GM12878 (cell line): Measurements from ENCODE around the gene GAS6. TPM values are rescaled to one million over a fixed set of nuclear protein-coding genes. Genes with fewer than 3 reads are reported as not detected.

Experiments used
- ATAC-seq: fragments of 200-7000 bp; cut with Tn5 transposase; 3 replicates; pipeline ENCODE4 v1.9.1; 2020; ENCODE audit warnings: mild to moderate bottlenecking, moderate library complexity
- BruUV-seq: library from RNA; stranded (reverse); fragments of 400-500 nt; replicated peaks from 2 replicates; lab custom pipeline; 2021; lab: Mats Ljungman, UMichigan
- CTCF ChIA-PET: fragments of 300-600 bp; sonication (Branson Sonifier 250); formaldehyde crosslinking; extraction: SDS; loops from one replicate; lab custom pipeline; 2021; ENCODE audit warnings: inconsistent platforms; lab: Yijun Ruan, JAX
- POLR2A ChIA-PET: fragments of 350-600 bp; formaldehyde crosslinking; extraction: SDS; loops from one replicate; lab custom pipeline; 2021; ENCODE audit warnings: inconsistent platforms; lab: Charles Lee
- RAD21 ChIA-PET: fragments of 300-600 bp; sonication (Branson Sonifier 250); formaldehyde crosslinking; loops from one replicate; lab custom pipeline; 2023; ENCODE audit warnings: antibody characterized with exemption; ENCODE audit not compliant: unreplicated experiment; lab: Charles Lee
- SMC1A ChIA-PET: fragments of 300-600 bp; sonication (Branson Sonifier 250); formaldehyde crosslinking; loops from one replicate; lab custom pipeline; 2023; ENCODE audit not compliant: unreplicated experiment, uncharacterized antibody; lab: Charles Lee
- DNase-seq: peaks from one replicate; pipeline ENCODE4 v3.0.0-alpha.2; 2011; ENCODE audit warnings: low read depth, low spot score
- FAIRE-seq: peaks from 3 replicates; lab custom pipeline; 2011; peaks lifted over from hg19 to GRCh38; lab: Jason Lieb, UNC
- H2AFZ ChIP-seq: 2 replicates; pipeline ENCODE4 v1.6.0; 2011; ENCODE audit warnings: low read depth, low read length, control low read depth; ENCODE audit not compliant: control insufficient read depth
- H3K27ac ChIP-seq: 2 replicates; pipeline ENCODE4 v1.5.1; 2011; ENCODE audit warnings: control low read depth; ENCODE audit not compliant: control insufficient read depth, insufficient read depth
- H3K27me3 ChIP-seq, 2 experiments: replicated peaks in 1 of 2; 2 replicates each; pipeline versions ENCODE4 v1.6.0 to v1.6.1; 2011; ENCODE audit warnings: low read length in 1 of 2; ENCODE audit not compliant: control insufficient read depth in 2 of 2, insufficient read depth in 2 of 2
- H3K36me3 ChIP-seq, 2 experiments: 2 replicates each; pipeline ENCODE4 v1.5.1; 2011; ENCODE audit warnings: low read length in 1 of 2; ENCODE audit not compliant: control insufficient read depth in 2 of 2, insufficient read depth in 2 of 2
- H3K4me1 ChIP-seq: 2 replicates; pipeline ENCODE4 v1.6.1; 2011; ENCODE audit warnings: mild to moderate bottlenecking, low read length, moderate library complexity, mixed read lengths; ENCODE audit not compliant: control insufficient read depth, insufficient read depth
- H3K4me2 ChIP-seq: 2 replicates; pipeline ENCODE4 v1.6.0; 2011; ENCODE audit warnings: control low read depth; ENCODE audit not compliant: control insufficient read depth, insufficient read depth
- H3K4me3 ChIP-seq: fragments of 200-600 bp; sonication (generic); 2 replicates; pipeline ENCODE4 v1.5.1; 2016
- H3K79me2 ChIP-seq: 2 replicates; pipeline ENCODE4 v1.6.0; 2011; ENCODE audit warnings: low read length; ENCODE audit not compliant: control insufficient read depth, insufficient read depth
- H3K9ac ChIP-seq: 2 replicates; pipeline ENCODE4 v1.8.0; 2011; ENCODE audit warnings: low read length, control low read depth, mixed read lengths; ENCODE audit not compliant: control insufficient read depth, insufficient read depth
- H3K9me3 ChIP-seq: replicated peaks from 3 replicates; pipeline ENCODE4 v1.5.1; 2011; ENCODE audit warnings: mild to moderate bottlenecking, low read length; ENCODE audit not compliant: control insufficient read depth, insufficient read depth
- H4K20me1 ChIP-seq: 2 replicates; pipeline ENCODE4 v1.6.0; 2011; ENCODE audit not compliant: control insufficient read depth, insufficient read depth
- CHD4 ChIP-seq: fragments of 200-600 bp; sonication (generic); IDR thresholded peaks from 2 replicates; pipeline ENCODE4 v1.6.1; 2016; ENCODE audit warnings: mild to moderate bottlenecking
- EP300 ChIP-seq, 2 experiments: fragments of 150-350 bp in 1 of 2; IDR thresholded peaks; 2 replicates each; pipeline ENCODE4 v1.6.1; 2011 to 2012; ENCODE audit warnings: low read depth in 2 of 2, low read length in 2 of 2, borderline replicate concordance in 1 of 2, improper control_type of control experiment in 1 of 2, inconsistent platforms in 1 of 2; ENCODE audit not compliant: control insufficient read depth in 1 of 2
- IRF3 ChIP-seq: fragments of 450-650 bp; IDR thresholded peaks from 2 replicates; pipeline ENCODE4 v1.6.1; 2014; ENCODE audit warnings: mild to moderate bottlenecking
- SUZ12 ChIP-seq: fragments of 200-600 bp; sonication (generic); IDR thresholded peaks from one replicate; pipeline ENCODE4 v1.6.1; 2018; ENCODE audit warnings: antibody characterized with exemption, mild to moderate bottlenecking; ENCODE audit not compliant: unreplicated experiment
- ZBED1 ChIP-seq: IDR thresholded peaks from 2 replicates; pipeline ENCODE4 v1.6.1; 2016; ENCODE audit warnings: borderline replicate concordance
- ZSCAN29 ChIP-seq: fragments of 450-650 bp; IDR thresholded peaks from 2 replicates; pipeline ENCODE4 v1.6.1; 2017; ENCODE audit warnings: mild to moderate bottlenecking, moderate library complexity
- WGBS: methylation state at CpG from one replicate; pipeline ENCODE4 v1.1.6; 2016; ENCODE audit warnings: low lambda C conversion rate; ENCODE audit not compliant: insufficient replicate concordance, insufficient coverage; ENCODE audit errors: missing lambda C conversion rate; 5-methylcytosine and 5-hydroxymethylcytosine counted together
- in situ Hi-C: fragments of 300-500 bp; cut with MboI; formaldehyde crosslinking; loops from 9 replicates; pipeline ENCODE4 v1.14.3; 2018; ENCODE audit warnings: mixed read lengths
- intact Hi-C: fragments of 100-400 bp; cut with micrococcal nuclease; formaldehyde crosslinking; loops from one replicate; pipeline ENCODE4 v1.14.2; 2022; ENCODE audit not compliant: unreplicated experiment
- polyA plus RNA-seq, 11 experiments: library from polyadenylated mRNA; depleted of rRNA in 4 of 11; unstranded in 6 of 11; stranded (reverse) in 5 of 11; fragments of >200 nt; fragmentation: Nextera tagmentation in 4 of 11; fragmentation: Illumina TruSeq in 1 of 11; extraction: Ambion mirVana in 4 of 11; extraction: Trizol in 1 of 11; gene quantifications; 1 replicate in 1 of 11; 2 replicates in 10 of 11; pipeline versions ENCODE4 v1.2.1 to v1.2.3, GENCODE V29; 2011 to 2016; ENCODE audit warnings: inconsistent platforms in 2 of 11, missing spikeins in 2 of 11, low read depth in 1 of 11
- total RNA-seq, 4 experiments: library from RNA; depleted of rRNA in 3 of 4; stranded (reverse); fragments of >200 nt in 3 of 4; fragmentation: Illumina TruSeq in 1 of 4; extraction: Trizol in 1 of 4; gene quantifications; 2 replicates each; pipeline versions ENCODE4 v1.2.1 to v1.2.3, GENCODE V29; 2013 to 2021

GAS6 gene
- total and polyA plus RNA-seq, 10 of the 15 experiments (the other 5 are each of a cell fraction or from before 2014, with no cell fraction given) = 0.03 to 0.59 (median 0.10) TPM; not detected in 2

- H3K9ac ChIP-seq = no peak overlapping the region
- BruUV-seq = no TSS peak
- no peak overlapping the region for H3K4me3 ChIP-seq
- WGBS = 88% methylated on average over 19 of the region's 19 CpGs
- ChIA-PET CTCF (interaction anchor here (1.1 kb wide), 1 partner anchor 405 kb away, joined by 3 read pairs; no protein-coding TSS in a partner anchor), RAD21 (no interaction called here), POLR2A (no interaction called here), SMC1A (no interaction called here)
- intact Hi-C loops = no loop called here
- H3K27ac ChIP-seq = no peak overlapping the region
- H3K36me3 ChIP-seq = no peaks in the 10 kb centered on the region
- H3K4me1 ChIP-seq = no peaks in the 10 kb centered on the region
- FAIRE-seq (no peak), DNase-seq (no peak), ATAC-seq (no peak)
- H3K4me2 ChIP-seq = no peak overlapping the region
- no peaks in the 10 kb centered on the region for H3K27me3 ChIP-seq
- in situ Hi-C loops = no loop called here
- H3K79me2 ChIP-seq = no peaks in the 10 kb centered on the region
- H3K9me3 ChIP-seq = no peaks in the 10 kb centered on the region
- no peak for TF ChIP-seq CHD4
- no peak for TF ChIP-seq ZBED1
- no peak for TF ChIP-seq IRF3
- TF ChIP-seq EP300 (IDR thresholded peaks at IDR 0.05; ENCODE audit: borderline replicate concordance in 1 of 2, control insufficient read depth in 1 of 2, low read depth in 2 of 2, low read length in 2 of 2) = no peak
- TF ChIP-seq SUZ12 = no peak
- TF ChIP-seq ZSCAN29 = no peak
- no peaks in the 10 kb centered on the region for H4K20me1 ChIP-seq
- no peak overlapping the region for H2AFZ ChIP-seq
These were observed 40.1 kb downstream of the GAS6 start for GRCh38 chr13:113823771-113824170.
